GM12801 (cell line): ENCODE results near the gene RNGTT.

Source experiments
- CTCF ChIP-seq: IDR thresholded peaks from one replicate; pipeline ENCODE4 v1.5.1; 2011; ENCODE audit warnings: control low read depth; ENCODE audit not compliant: insufficient read length; ENCODE audit errors: extremely low read depth

Gene RNGTT

GRCh38 chr6:88565409-88565811 is 398.0 kb downstream of the RNGTT start:
- TF ChIP-seq CTCF = no peak

DNA sequence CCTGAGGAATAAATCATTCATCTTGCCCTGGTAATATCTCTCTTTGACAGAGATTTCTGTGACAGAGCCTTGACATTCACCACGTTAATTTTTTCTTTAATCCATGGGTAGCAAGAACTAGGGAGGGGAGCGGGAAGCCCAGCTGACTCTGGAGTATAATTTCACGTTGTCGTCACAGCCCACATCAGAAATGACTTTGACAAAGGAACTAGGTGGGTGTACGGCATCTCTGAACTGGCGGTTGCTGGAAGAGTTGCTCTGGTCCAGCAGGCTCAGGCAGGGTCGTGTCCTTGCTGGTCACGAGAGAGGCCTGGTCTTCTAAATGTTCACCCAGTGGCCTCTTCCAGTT is 400.2 kb downstream of the RNGTT start:
- no peak for TF ChIP-seq CTCF

DNA sequence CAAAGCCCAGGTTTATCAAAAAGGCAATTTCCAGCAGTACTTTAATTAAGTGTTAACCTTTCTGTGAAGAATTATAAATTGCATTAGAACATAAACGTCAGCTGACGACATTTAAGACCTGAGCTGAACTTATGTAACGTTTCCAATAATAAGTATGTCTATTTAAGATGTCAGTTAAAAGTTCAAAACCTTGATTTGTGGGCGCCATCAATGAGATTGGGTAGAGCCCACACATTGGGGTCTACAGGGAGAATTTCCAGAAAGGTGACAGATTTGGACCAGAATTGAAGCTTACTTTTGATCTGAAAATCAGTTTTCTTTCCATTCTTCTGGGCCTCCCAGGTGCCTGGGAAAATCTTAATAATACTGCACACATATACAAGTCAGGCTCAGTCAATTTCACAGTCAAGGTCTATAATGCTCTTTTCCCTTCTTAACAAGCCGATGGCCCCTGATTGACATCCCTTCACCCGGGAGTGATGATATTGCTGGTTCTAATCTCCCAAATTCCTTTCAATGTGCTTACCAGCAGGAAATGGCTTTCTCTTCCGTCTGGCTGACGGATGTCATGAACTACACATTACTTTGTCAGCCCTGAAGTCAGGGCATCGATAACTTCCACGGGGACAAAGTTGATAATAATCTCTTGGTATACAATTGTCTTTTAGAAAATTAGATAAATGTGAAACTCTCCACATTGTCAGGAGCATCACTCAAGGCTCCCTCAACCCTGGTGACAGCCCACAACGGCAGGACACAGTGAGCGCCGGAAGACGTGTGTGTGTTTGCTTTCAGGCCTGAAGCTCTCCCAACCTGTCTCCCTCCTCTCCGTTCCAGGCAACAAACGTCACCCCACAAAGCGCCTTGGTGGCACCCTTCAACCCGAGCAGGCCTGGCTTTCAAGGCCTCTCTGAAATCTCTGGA is 400.8 kb downstream of the RNGTT start:
- no peak for TF ChIP-seq CTCF

DNA sequence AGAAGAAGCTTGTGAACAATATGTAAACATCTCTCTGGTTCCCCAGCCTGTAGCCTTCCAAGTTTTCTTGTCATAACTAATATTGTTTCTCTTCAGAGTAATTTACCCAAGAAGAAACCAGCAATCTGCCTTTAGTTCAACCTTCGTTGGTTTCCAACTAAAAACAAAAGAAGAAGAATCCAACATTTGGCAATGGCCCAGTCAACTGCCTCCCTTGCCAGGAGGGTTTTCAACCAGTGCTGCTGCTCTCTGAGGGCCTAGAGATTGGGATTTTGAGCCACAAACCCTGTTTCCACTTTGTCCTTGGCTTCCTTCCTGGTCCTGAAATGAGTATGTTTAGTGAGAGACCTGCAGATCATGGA is 401.5 kb downstream of the RNGTT start:
- TF ChIP-seq CTCF = no peak

- no peak for TF ChIP-seq CTCF
Measured at GRCh38 chr6:88561034-88561953, 402.1 kb downstream of the RNGTT start.
